ENCODE results near the gene C3orf20.

DNA sequence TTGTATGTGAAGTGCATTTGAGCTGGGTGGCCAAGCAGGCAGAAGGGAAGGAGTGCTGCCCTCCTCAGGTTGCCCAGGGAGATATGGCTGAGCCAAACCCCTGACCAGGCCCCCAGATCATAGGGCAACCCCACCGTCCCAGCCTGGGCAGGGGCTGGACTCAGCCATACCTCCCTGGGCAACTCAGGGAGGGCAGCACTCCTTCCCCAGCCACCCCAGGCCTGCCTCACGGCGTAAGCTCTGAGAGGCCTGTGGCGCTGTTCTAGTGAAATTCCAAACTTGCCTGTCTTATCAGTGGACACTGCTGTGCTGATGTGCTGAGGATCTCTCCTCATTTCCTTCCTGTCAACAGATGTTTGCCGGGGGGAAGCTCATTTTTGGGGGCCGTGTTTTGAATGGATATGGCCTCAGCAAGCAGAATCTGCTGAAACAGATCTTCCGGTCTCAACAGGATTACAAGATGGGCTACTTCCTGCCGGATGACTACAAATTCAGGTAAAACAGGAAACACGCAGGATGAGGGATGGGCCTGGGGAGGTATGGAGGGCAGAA lies 86.3 kb downstream of the C3orf20 start:
- peak; percentile 31; the same call in 1 of the 2 replicates for TF ChIP-seq CTCF (IDR thresholded peaks at IDR 0.05; ENCODE audit: low read length)
- TF ChIP-seq EZH2 (IDR thresholded peaks at IDR 0.05; ENCODE audit: borderline replicate concordance, low read length): no peak

Measured in OCI-LY1 (cell line).